CD14-positive monocyte (primary cell): ENCODE data around the gene BAIAP2L2. TPM values are rescaled to one million over a fixed set of nuclear protein-coding genes. Genes with fewer than 3 reads are reported as not detected.

Experiments used
- DNase-seq, 3 donors: peaks; one replicate each; pipeline ENCODE4 v3.0.0-alpha.2; 2011 to 2022
- H2AFZ ChIP-seq: 2 replicates; pipeline ENCODE4 v1.6.0; 2012; ENCODE audit warnings: mild to moderate bottlenecking, low read depth, low read length, inconsistent platforms; ENCODE audit not compliant: insufficient read depth, poor library complexity, severe bottlenecking
- H3K27ac ChIP-seq, 2 donors: 1 replicate in 1 of 2; 2 replicates in 1 of 2; pipeline ENCODE4 v1.5.1; 2012 to 2013; ENCODE audit warnings: low read length in 2 of 2, control low read depth in 1 of 2, inconsistent platforms in 1 of 2, low read depth in 1 of 2, mild to moderate bottlenecking in 1 of 2
- H3K27me3 ChIP-seq, 2 donors: one replicate each; pipeline versions ENCODE4 v1.6.0 to v1.6.1; 2011 to 2013; ENCODE audit warnings: low read length in 2 of 2; ENCODE audit not compliant: control insufficient read depth in 2 of 2, insufficient read depth in 2 of 2
- H3K36me3 ChIP-seq, 2 donors: replicated peaks in 1 of 2; 1 replicate in 1 of 2; 2 replicates in 1 of 2; pipeline versions ENCODE4 v1.5.1 to v1.6.1; 2012 to 2013; ENCODE audit warnings: low read length in 2 of 2, control low read depth in 1 of 2, inconsistent platforms in 1 of 2, mild to moderate bottlenecking in 1 of 2; ENCODE audit not compliant: insufficient read depth in 2 of 2, control insufficient read depth in 1 of 2
- H3K4me1 ChIP-seq, 2 donors: 1 replicate in 1 of 2; 2 replicates in 1 of 2; pipeline versions ENCODE4 v1.5.1 to v1.6.1; 2012 to 2013; ENCODE audit warnings: low read length in 2 of 2, control low read depth in 1 of 2, inconsistent platforms in 1 of 2, mild to moderate bottlenecking in 1 of 2, moderate library complexity in 1 of 2; ENCODE audit not compliant: insufficient read depth in 2 of 2, control insufficient read depth in 1 of 2
- H3K4me2 ChIP-seq: replicated peaks from 2 replicates; pipeline ENCODE3; 2012; ENCODE audit warnings: low read length, moderate library complexity, mild to moderate bottlenecking; ENCODE audit not compliant: poor library complexity, severe bottlenecking; ENCODE audit errors: extremely low read depth
- H3K4me3 ChIP-seq, 3 experiments: fragments of 200-600 bp in 1 of 3; sonication (generic) in 1 of 3; replicated peaks in 1 of 3; 1 replicate in 2 of 3; 2 replicates in 1 of 3; pipeline ENCODE4 v1.5.1; 2011 to 2013; ENCODE audit warnings: low read length in 3 of 3, mild to moderate bottlenecking in 3 of 3, control low read depth in 2 of 3, low read depth in 2 of 3, inconsistent platforms in 1 of 3, moderate library complexity in 1 of 3
- H3K79me2 ChIP-seq: 2 replicates; pipeline ENCODE4 v1.6.0; 2012; ENCODE audit warnings: mild to moderate bottlenecking, control low read depth, inconsistent platforms, low read length, moderate library complexity; ENCODE audit not compliant: insufficient read depth
- H3K9ac ChIP-seq: 2 replicates; pipeline ENCODE4 v1.6.0; 2017; ENCODE audit warnings: low read length, mild to moderate bottlenecking; ENCODE audit not compliant: insufficient read depth, poor library complexity, severe bottlenecking
- H3K9me3 ChIP-seq, 2 donors: replicated peaks in 1 of 2; 1 replicate in 1 of 2; 2 replicates in 1 of 2; pipeline versions ENCODE4 v1.5.1 to v1.6.1; 2012 to 2013; ENCODE audit warnings: low read length in 2 of 2, control low read depth in 1 of 2; ENCODE audit not compliant: control insufficient read depth in 1 of 2, insufficient read depth in 1 of 2
- H4K20me1 ChIP-seq: 2 replicates; pipeline ENCODE4 v1.6.0; 2012; ENCODE audit warnings: mild to moderate bottlenecking, low read length, control low read depth, moderate library complexity; ENCODE audit not compliant: insufficient read depth
- H3K27ac Mint-ChIP-seq, 7 donors: one replicate each; pipeline ENCODE4 v1.8.0; 2020; ENCODE audit warnings: mild to moderate bottlenecking in 7 of 7, mixed read lengths in 7 of 7, moderate library complexity in 6 of 7, inconsistent platforms in 2 of 7
- H3K27me3 Mint-ChIP-seq, 3 donors: one replicate each; pipeline ENCODE4 v1.8.0; 2021 to 2022; ENCODE audit warnings: low read depth in 3 of 3, mild to moderate bottlenecking in 3 of 3, mixed read lengths in 3 of 3, moderate library complexity in 3 of 3, inconsistent platforms in 1 of 3
- H3K36me3 Mint-ChIP-seq, 2 donors: one replicate each; pipeline ENCODE4 v1.8.0; 2020; ENCODE audit warnings: mixed read lengths in 2 of 2, inconsistent platforms in 1 of 2, mild to moderate bottlenecking in 1 of 2
- H3K4me1 Mint-ChIP-seq: one replicate; pipeline ENCODE4 v1.8.0; 2020; ENCODE audit warnings: mild to moderate bottlenecking, mixed read lengths
- H3K4me3 Mint-ChIP-seq, 2 donors: one replicate each; pipeline ENCODE4 v1.8.0; 2020; ENCODE audit warnings: mild to moderate bottlenecking in 2 of 2, mixed read lengths in 2 of 2, moderate library complexity in 1 of 2
- H3K9me3 Mint-ChIP-seq, 7 donors: one replicate each; pipeline ENCODE4 v1.8.0; 2020 to 2022; ENCODE audit warnings: mixed read lengths in 7 of 7, mild to moderate bottlenecking in 6 of 7, moderate library complexity in 6 of 7, inconsistent platforms in 2 of 7
- WGBS: methylation state at CpG from one replicate; pipeline ENCODE4 v1.1.5; 2013; ENCODE audit warnings: missing lambda C conversion rate; ENCODE audit not compliant: insufficient coverage; 5-methylcytosine and 5-hydroxymethylcytosine counted together
- intact Hi-C, 2 donors: fragments of 100-400 bp; cut with micrococcal nuclease; formaldehyde crosslinking; loops; one replicate each; pipeline versions ENCODE4 v1.15.0 to v1.15.1; 2023
- polyA plus RNA-seq, 3 donors: library from polyadenylated mRNA; depleted of rRNA in 1 of 3; unstranded in 2 of 3; stranded (reverse) in 1 of 3; fragments of 300-500 nt in 2 of 3; fragments of >200 nt in 1 of 3; fragmentation: Illumina TruSeq in 2 of 3; gene quantifications; 1 replicate in 2 of 3; 2 replicates in 1 of 3; pipeline ENCODE4 v1.2.3, GENCODE V29; 2012 to 2021
- TF ChIP-seq, protein P1 (sequence below): fragments of 200-600 bp; IDR thresholded peaks from one replicate; pipeline ENCODE4 v1.8.0; 2022; ENCODE audit warnings: antibody characterized with exemption, mild to moderate bottlenecking

Gene BAIAP2L2
- polyA plus RNA-seq, 3 donors: 0.11 TPM; not detected in 2

DNA sequence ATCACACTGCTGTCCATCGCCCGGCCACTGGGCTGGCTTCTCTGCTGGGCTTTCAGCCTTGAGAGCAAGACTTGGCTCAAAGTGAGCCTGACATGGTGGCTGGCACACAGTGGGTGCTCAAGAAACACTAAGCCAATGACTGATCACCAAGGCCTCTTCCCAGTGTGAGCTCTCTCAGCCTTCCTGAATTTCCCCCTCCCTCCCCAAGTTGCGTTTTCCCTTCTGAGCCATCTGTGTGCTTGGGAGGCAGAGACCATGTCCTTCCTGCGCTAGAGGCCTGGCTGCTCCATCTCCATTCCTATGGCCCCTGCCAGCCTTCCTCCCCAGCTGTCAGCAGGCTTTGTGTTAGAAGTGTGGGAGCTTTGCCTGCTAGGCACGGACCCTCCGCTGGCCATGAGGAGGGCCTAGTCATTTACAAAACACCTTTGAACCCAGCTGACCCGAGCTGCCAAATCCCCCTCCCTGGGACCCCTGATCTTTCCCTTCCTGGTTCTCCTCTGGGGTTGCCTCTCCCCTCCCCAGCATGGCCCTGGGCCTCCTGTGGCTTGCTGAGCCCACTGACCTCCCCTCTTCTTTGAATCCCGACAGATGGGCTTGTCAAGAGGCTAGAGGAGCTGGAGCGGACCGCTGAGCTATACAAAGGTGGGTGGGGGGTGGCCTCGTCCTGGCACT is 40.1 kb downstream of the BAIAP2L2 start:
- WGBS: 96% methylated on average over 6 of the region's 11 CpGs
- Mint-ChIP-seq H3K27me3 (peaks cover 0 to 1% (median 0%) of the 10 kb centered on the region in 3 donors), H3K36me3 (peaks cover 48 to 79% of the 10 kb centered on the region in 2 donors), H3K4me3 (no peak overlapping the region), H3K9me3 (no peaks in the 10 kb centered on the region), H3K27ac (peak overlapping the region in 2 of 7 donors; percentile 61 to 72), H3K4me1 (no peaks in the 10 kb centered on the region)
- TF ChIP-seq, protein P1, sequence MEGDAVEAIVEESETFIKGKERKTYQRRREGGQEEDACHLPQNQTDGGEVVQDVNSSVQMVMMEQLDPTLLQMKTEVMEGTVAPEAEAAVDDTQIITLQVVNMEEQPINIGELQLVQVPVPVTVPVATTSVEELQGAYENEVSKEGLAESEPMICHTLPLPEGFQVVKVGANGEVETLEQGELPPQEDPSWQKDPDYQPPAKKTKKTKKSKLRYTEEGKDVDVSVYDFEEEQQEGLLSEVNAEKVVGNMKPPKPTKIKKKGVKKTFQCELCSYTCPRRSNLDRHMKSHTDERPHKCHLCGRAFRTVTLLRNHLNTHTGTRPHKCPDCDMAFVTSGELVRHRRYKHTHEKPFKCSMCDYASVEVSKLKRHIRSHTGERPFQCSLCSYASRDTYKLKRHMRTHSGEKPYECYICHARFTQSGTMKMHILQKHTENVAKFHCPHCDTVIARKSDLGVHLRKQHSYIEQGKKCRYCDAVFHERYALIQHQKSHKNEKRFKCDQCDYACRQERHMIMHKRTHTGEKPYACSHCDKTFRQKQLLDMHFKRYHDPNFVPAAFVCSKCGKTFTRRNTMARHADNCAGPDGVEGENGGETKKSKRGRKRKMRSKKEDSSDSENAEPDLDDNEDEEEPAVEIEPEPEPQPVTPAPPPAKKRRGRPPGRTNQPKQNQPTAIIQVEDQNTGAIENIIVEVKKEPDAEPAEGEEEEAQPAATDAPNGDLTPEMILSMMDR: no peak
- Histone ChIP-seq H4K20me1 (no peaks in the 10 kb centered on the region), H3K27me3 (no peaks in the 10 kb centered on the region), H3K9ac (peak overlapping the region; percentile 15), H2AFZ (no peak overlapping the region), H3K27ac (no peak overlapping the region), H3K4me2 (no peak overlapping the region), H3K4me3 (no peak overlapping the region), H3K4me1 (no peaks in the 10 kb centered on the region), H3K36me3 (peaks cover 74 to 78% of the 10 kb centered on the region in 2 donors), H3K9me3 (no peaks in the 10 kb centered on the region), H3K79me2 (no peaks in the 10 kb centered on the region)
- intact Hi-C loops: loop anchor here in 1 of 2 donors (5.0 kb wide), 1 partner anchor 42 kb away; the partner anchor contains the start of gene BAIAP2L2
- no peak for DNase-seq

DNA sequence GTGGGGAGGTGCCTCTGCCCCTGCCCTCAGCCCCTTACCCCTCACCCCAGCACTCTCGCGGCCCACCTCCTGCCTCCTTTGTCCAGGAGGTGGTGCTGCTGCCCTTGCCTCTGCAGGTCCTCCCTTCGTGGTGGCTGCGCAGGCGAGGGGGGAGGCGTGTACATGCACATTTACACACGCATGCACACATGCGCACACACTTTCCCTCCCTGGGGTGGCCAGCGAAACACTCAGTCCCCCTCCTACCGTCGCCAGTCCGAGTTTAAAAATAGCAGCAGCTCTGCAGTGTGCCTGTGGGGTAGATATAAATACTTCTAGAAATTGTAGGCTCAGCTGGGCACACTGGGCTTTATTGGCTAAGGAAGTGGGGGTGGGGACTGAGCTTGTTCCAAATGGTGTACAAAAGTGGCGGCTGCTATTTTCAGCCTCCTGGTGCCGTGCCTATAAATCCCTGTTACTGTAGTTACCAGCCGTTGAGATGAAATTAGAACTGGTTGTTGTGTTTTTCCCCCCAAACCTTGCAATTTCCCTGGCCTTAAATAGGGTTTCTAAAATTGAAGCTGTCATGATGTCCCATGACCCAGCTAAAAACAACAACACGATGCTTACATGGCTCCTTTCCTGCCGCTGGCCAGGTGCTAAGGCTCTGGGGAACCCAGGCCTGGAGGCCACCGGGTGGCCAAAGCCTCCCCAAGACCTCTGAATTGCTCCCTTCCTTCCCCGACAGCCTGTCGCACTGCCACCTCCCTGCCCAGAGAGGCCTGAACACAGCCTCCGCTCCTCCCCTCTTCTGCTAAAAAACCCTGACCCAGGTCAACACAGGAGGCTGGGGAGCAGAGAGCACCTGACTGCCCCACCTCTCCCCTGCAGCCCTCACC is 40.9 kb downstream of the BAIAP2L2 start:
- peak overlapping the region; percentile 15 for H3K9ac ChIP-seq
- peaks cover 0 to 3% (median 0%) of the 10 kb centered on the region in 3 donors for H3K27me3 Mint-ChIP-seq
- H3K27me3 ChIP-seq: no peaks in the 10 kb centered on the region
- no peak overlapping the region for H3K27ac ChIP-seq
- H3K4me2 ChIP-seq: no peak overlapping the region
- no peak overlapping the region for H2AFZ ChIP-seq
- H3K4me3 ChIP-seq: no peak overlapping the region
- 94% methylated on average over 14 of the region's 21 CpGs for WGBS
- no peak overlapping the region for H3K4me3 Mint-ChIP-seq
- no peak for DNase-seq
- H3K27ac Mint-ChIP-seq: no peak overlapping the region
- intact Hi-C loops: loop anchor here in 1 of 2 donors (5.0 kb wide), 1 partner anchor 43 kb away; the partner anchor contains the start of gene BAIAP2L2
- peaks cover 79 to 80% of the 10 kb centered on the region in 2 donors for H3K36me3 ChIP-seq
- TF ChIP-seq, protein P1: no peak
- no peaks in the 10 kb centered on the region for H4K20me1 ChIP-seq
- peaks cover 0 to 1% (median 0%) of the 10 kb centered on the region in 7 donors for H3K9me3 Mint-ChIP-seq
- no peaks in the 10 kb centered on the region for H3K4me1 Mint-ChIP-seq
- H3K9me3 ChIP-seq: no peaks in the 10 kb centered on the region
- no peaks in the 10 kb centered on the region for H3K79me2 ChIP-seq
- H3K4me1 ChIP-seq: no peaks in the 10 kb centered on the region
- peaks cover 53 to 86% of the 10 kb centered on the region in 2 donors for H3K36me3 Mint-ChIP-seq
